HG02885 (cell line): ENCODE results near the gene STMN3.

ENCODE experiments used
- ATAC-seq: cut with Tn5 transposase; IDR thresholded peaks from one replicate; pipeline ENCODE4 v1.9.1; 2021; ENCODE audit warnings: mild to moderate bottlenecking; ENCODE audit not compliant: unreplicated experiment, poor library complexity

The STMN3 gene

GRCh38 chr20:63594043-63594561 lies 59.1 kb downstream of the STMN3 start:
- ATAC-seq: no peak

DNA sequence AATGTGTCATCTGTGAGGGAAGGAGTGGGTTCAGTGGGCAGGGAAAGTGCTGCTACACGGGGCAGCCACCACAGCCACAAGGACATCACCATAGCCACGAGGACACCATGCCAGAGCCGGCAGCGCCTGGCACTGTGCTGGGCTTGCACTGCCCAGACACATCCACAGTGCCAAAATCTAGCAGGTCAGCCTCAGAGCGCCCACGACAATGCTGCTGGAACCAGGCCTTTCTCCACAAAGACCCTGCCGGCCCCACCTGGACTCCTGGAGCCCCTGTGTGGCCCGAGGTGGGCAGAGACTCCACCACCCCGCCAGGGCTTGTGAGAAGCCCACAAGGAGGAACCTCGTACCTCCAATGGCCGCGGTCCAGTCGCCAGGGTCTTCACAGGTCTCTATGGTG lies 60.6 kb downstream of the STMN3 start:
- ATAC-seq: no peak

DNA sequence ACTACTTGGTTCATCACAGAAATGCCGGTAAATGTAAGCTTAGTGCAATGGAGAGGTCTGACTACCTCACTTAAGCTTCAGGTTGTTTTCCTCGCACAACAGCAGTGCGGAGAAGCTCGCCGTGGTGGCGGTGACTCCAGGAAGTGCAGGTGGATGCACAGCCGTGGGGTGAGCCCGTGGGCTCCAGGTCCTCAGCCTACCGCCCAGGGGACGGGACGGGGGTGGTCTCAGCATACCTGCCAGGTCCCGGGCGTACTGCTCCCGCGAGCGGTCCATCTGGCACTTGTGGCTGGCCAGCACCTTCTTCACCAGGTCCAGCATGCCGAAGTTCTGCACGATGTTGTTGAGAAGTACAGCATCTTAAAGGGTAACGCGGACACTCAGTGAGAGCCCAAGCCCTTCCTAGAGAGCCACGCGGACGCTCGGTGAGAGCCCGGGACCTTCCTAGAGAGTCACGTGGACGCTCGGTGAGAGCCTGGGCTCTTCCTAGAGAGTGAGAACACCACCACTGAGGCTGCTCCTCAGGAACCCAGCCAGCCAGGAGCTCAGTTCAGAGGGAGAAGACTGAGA lies 61.4 kb downstream of the STMN3 start:
- ATAC-seq: no peak

DNA sequence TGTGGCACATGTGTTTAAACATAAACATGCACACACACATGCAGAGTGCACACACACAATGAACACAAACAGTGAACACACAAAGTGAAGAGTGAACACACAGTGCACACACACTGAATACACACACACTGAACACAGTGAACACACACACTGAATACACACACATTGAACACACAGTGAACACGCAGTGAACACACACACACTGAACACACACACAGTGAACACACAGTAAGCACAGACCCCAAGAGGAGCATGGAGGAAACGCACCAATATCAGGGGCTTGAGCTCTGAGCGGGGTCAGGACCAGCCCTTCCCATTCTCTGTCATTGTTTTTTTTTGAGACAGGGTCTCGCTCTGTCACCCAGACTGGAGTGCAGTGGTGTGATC lies 62.1 kb downstream of the STMN3 start:
- ATAC-seq: no peak

- ATAC-seq: no peak
These were observed 62.7 kb downstream of the STMN3 start for GRCh38 chr20:63590218-63591146.
